ENCODE results near the gene NFE2L2. TPM values are rescaled to one million over a fixed set of nuclear protein-coding genes. Genes with fewer than 3 reads are reported as not detected.

Gene NFE2L2
- total RNA-seq, 6 experiments from 2014 or later = 27.9 to 83.6 (median 35.6) TPM

DNA sequence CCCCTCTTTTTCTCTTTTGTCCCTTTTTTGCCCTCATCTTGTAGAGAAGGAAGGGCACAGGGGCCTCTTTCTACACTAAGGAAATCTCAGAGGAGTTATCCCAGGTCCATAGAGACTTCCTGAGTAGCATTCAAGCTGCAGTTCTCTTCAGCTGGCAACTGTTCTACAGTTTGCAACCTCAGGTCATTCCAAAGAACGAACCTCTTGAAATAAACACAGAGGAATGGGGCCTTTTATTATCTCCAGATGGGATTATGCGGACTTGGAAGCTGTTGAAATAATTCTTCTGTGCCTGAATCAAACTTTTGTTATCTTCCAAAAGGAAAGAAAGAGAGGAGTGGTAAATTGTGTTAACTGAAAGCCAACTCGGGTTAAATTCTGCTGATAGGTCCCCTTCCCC is 31.0 kb upstream of the NFE2L2 start:
- H3K36me3 ChIP-seq = no peaks in the 10 kb centered on the region
- H3K27ac ChIP-seq = peak overlapping the region in 2 of 3 donors; percentile 50 to 84
- 14% methylated on average over 3 of the region's 3 CpGs for WGBS (ENCODE audit: insufficient coverage, low coverage, low lambda C conversion rate, missing lambda C conversion rate)
- DNase-seq = no peak
- peaks cover 0 to 18% (median 0%) of the 10 kb centered on the region in 4 donors for H3K4me1 ChIP-seq
- H3K4me3 ChIP-seq = peak overlapping the region in 2 of 3 donors; percentile 1 to 9
- intact Hi-C loops (cut with DNase I) = no loop called here
- peak; percentile 67 to 79 (median 70) for ATAC-seq
- H3K27me3 ChIP-seq = no peaks in the 10 kb centered on the region
- no peaks in the 10 kb centered on the region for H3K9me3 ChIP-seq
- TF ChIP-seq, protein P1, sequence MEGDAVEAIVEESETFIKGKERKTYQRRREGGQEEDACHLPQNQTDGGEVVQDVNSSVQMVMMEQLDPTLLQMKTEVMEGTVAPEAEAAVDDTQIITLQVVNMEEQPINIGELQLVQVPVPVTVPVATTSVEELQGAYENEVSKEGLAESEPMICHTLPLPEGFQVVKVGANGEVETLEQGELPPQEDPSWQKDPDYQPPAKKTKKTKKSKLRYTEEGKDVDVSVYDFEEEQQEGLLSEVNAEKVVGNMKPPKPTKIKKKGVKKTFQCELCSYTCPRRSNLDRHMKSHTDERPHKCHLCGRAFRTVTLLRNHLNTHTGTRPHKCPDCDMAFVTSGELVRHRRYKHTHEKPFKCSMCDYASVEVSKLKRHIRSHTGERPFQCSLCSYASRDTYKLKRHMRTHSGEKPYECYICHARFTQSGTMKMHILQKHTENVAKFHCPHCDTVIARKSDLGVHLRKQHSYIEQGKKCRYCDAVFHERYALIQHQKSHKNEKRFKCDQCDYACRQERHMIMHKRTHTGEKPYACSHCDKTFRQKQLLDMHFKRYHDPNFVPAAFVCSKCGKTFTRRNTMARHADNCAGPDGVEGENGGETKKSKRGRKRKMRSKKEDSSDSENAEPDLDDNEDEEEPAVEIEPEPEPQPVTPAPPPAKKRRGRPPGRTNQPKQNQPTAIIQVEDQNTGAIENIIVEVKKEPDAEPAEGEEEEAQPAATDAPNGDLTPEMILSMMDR (IDR thresholded peaks at IDR 0.05) = no peak
- TF ChIP-seq POLR2A (IDR thresholded peaks at IDR 0.05) = no peak

DNA sequence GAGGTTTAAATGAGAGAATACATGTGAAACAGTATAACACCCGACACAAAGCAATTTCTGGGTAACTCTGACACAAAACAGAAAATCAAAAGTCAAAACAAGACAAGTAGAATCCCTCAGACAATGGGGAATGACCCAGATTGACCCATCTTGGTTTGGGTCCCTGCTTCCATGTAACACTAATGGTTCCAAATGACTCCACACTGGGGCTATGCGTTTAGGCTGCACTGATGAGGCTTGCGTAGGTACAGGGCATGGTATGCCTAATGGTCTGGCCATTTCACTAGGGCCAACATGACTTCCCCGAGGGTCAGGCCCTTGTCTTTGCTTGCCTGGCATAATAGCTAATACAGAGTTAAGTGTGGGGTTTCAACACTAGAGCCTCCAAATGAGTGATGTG is 27.2 kb upstream of the NFE2L2 start:
- no peak for ATAC-seq
- 90% methylated on average over 2 of the region's 4 CpGs for WGBS (ENCODE audit: insufficient coverage, low coverage, low lambda C conversion rate, missing lambda C conversion rate)

DNA sequence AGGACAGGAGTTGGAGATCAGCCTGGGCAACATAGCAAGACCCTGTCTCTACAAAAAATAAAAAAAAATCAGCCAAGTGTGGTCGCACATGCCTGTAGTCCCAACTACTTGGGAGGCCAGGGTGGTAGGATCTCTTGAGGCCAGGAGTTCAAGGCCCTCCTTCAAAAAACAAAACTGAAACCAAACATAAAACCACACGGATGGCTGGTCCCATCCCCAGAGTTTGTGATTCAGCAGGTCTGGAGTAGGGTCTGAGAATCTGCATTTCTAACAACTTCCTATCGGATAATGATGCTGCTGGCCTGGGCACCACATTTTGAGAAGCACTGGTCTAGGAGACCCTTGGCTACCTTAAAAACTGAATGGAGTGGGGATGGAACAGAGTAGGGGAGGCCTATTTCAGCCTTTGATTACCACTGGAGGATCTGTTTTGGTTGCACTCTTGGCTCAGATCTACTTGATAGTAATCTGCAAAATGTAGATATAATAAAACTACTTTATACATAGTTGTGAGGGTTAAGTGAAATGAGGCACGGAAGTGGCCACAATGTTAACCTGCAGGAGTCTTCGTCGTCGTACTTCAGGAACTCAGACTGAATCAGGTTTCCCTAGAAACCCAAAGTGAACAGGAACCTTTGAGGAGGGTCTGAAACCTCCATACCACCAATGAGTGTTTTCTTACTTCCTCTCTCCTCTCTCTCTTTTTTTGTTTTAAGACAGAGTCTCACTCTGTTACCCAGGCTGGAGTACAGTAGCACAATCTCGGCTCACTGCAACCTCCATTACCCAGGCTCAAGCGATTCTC is 25.5 kb upstream of the NFE2L2 start:
- WGBS (ENCODE audit: insufficient coverage, low coverage, low lambda C conversion rate, missing lambda C conversion rate) = 67% methylated on average over 9 of the region's 9 CpGs
- intact Hi-C loops (cut with DNase I) = no loop called here
- no peak for ATAC-seq

More for the DNA sequence above, 27.2 kb upstream of the NFE2L2 start:
- DNase-seq = no peak
- intact Hi-C loops (cut with DNase I) = no loop called here
- Histone ChIP-seq H3K36me3 (no peaks in the 10 kb centered on the region), H3K4me3 (no peak overlapping the region), H3K9me3 (no peaks in the 10 kb centered on the region), H3K27me3 (no peaks in the 10 kb centered on the region), H3K4me1 (peaks cover 0 to 21% (median 0%) of the 10 kb centered on the region in 4 donors), H3K27ac (no peak overlapping the region)
- TF ChIP-seq, protein P1 (IDR thresholded peaks at IDR 0.05) = no peak
- no peak for TF ChIP-seq POLR2A (IDR thresholded peaks at IDR 0.05)

DNA sequence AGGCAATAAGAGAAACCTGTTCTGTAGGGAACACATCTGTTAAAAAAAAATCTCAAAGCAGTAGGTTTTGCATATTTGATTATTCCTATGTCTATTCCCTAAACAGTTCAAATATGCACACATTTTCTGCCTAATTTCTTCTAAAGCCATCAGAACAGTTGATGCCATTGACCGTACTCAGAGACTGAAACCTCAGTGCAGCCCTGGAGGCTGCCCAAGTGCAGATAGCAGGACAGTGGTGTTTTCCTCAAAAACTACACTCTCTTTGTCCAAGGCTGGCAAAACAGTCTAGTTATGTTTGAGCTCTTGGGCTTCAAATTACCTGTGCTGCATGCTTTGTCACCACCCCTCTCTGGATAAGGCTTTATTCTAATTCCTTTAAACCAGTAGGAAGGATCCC is 23.3 kb upstream of the NFE2L2 start:
- Histone ChIP-seq H3K27ac (no peak overlapping the region), H3K4me3 (no peak overlapping the region), H3K27me3 (no peaks in the 10 kb centered on the region), H3K4me1 (peaks cover 0 to 23% (median 3%) of the 10 kb centered on the region in 4 donors), H3K36me3 (no peaks in the 10 kb centered on the region), H3K9me3 (no peaks in the 10 kb centered on the region)
- DNase-seq = no peak
- 100% methylated on average over 1 of the region's 1 CpG for WGBS (ENCODE audit: insufficient coverage, low coverage, low lambda C conversion rate, missing lambda C conversion rate)
- intact Hi-C loops (cut with DNase I) = no loop called here
- TF ChIP-seq, protein P1 (IDR thresholded peaks at IDR 0.05) = no peak
- TF ChIP-seq POLR2A (IDR thresholded peaks at IDR 0.05) = no peak
- ATAC-seq = no peak

More for the DNA sequence above, 25.5 kb upstream of the NFE2L2 start:
- Histone ChIP-seq H3K27ac (no peak overlapping the region), H3K27me3 (no peaks in the 10 kb centered on the region), H3K9me3 (no peaks in the 10 kb centered on the region), H3K4me3 (no peak overlapping the region), H3K36me3 (no peaks in the 10 kb centered on the region), H3K4me1 (peaks cover 0 to 12% (median 0%) of the 10 kb centered on the region in 4 donors)
- TF ChIP-seq POLR2A (IDR thresholded peaks at IDR 0.05) = no peak
- TF ChIP-seq, protein P1 (IDR thresholded peaks at IDR 0.05) = no peak
- DNase-seq = no peak
